Endodermal cell (in vitro differentiated cells): ENCODE data around the gene DCLRE1A. TPM values are rescaled to one million over a fixed set of nuclear protein-coding genes. Genes with fewer than 3 reads are reported as not detected.

ENCODE experiments used
- DNase-seq: peaks from one replicate; pipeline ENCODE4 v3.0.0-alpha.2; 2017
- H3K27ac ChIP-seq: 2 replicates; pipeline ENCODE4 v1.5.1; 2013; ENCODE audit warnings: mild to moderate bottlenecking, low read depth, low read length, moderate library complexity
- H3K27me3 ChIP-seq: 2 replicates; pipeline ENCODE4 v1.6.1; 2013; ENCODE audit warnings: mild to moderate bottlenecking, low read length, moderate library complexity; ENCODE audit not compliant: insufficient read depth, control insufficient read depth, poor library complexity, severe bottlenecking
- H3K36me3 ChIP-seq: 2 replicates; pipeline ENCODE4 v1.7.0; 2013; ENCODE audit warnings: mild to moderate bottlenecking, low read length, moderate library complexity; ENCODE audit not compliant: control insufficient read depth, insufficient read depth
- H3K4me1 ChIP-seq: one replicate; pipeline ENCODE4 v1.7.0; 2013; ENCODE audit warnings: low read length; ENCODE audit not compliant: control insufficient read depth, insufficient read depth
- H3K4me3 ChIP-seq: 2 replicates; pipeline ENCODE4 v1.5.1; 2013; ENCODE audit warnings: mild to moderate bottlenecking, low read length, moderate library complexity
- H3K9ac ChIP-seq: 2 replicates; pipeline ENCODE4 v1.6.1; 2013; ENCODE audit warnings: mild to moderate bottlenecking, low read length, moderate library complexity; ENCODE audit not compliant: poor library complexity, severe bottlenecking; ENCODE audit errors: extremely low read depth
- H3K9me3 ChIP-seq: 2 replicates; pipeline ENCODE4 v1.6.1; 2013; ENCODE audit warnings: mild to moderate bottlenecking, low read length, moderate library complexity; ENCODE audit not compliant: control insufficient read depth
- H3K27ac Mint-ChIP-seq: 2 replicates; pipeline ENCODE4 v1.8.0; 2020; ENCODE audit warnings: mixed read lengths
- H3K27me3 Mint-ChIP-seq: 2 replicates; pipeline ENCODE4 v1.8.0; 2021; ENCODE audit warnings: mild to moderate bottlenecking, mixed read lengths; ENCODE audit not compliant: insufficient read depth
- H3K36me3 Mint-ChIP-seq: 2 replicates; pipeline ENCODE4 v1.8.0; 2020; ENCODE audit warnings: low read depth, mixed read lengths
- H3K4me1 Mint-ChIP-seq: 2 replicates; pipeline ENCODE4 v1.8.0; 2020; ENCODE audit warnings: mixed read lengths
- H3K4me3 Mint-ChIP-seq: 2 replicates; pipeline ENCODE4 v1.8.0; 2020; ENCODE audit warnings: mild to moderate bottlenecking, moderate library complexity, mixed read lengths
- H3K9me3 Mint-ChIP-seq: 2 replicates; pipeline ENCODE4 v1.8.0; 2020; ENCODE audit warnings: mild to moderate bottlenecking, mixed read lengths
- WGBS, 2 experiments: methylation state at CpG; one replicate each; pipeline versions ENCODE4 v1.1.5 to v1.1.7; 2013; ENCODE audit warnings: missing lambda C conversion rate in 2 of 2, mixed read lengths in 1 of 2; ENCODE audit not compliant: insufficient coverage in 1 of 2, insufficient read length in 1 of 2; 5-methylcytosine and 5-hydroxymethylcytosine counted together
- total RNA-seq, 2 donors: library from RNA; stranded (reverse); fragmentation: NEBNext Ultra II Directional in 1 of 2; extraction: Animal tissue kit (Norgen Biotek cat#: 25700) in 1 of 2; gene quantifications; 2 replicates in 1 of 2; 3 replicates in 1 of 2; pipeline ENCODE4 v1.2.1, GENCODE V29; 2021
- TF ChIP-seq, protein P1 (sequence below): fragments of 200-600 bp; sonication (generic); conservative IDR thresholded peaks from 2 replicates; pipeline ENCODE4 v1.5.0; 2021; ENCODE audit warnings: antibody characterized with exemption, mild to moderate bottlenecking

DCLRE1A gene
- total RNA-seq, 2 donors from 2014 or later = 9.6 to 17.8 TPM

DNA sequence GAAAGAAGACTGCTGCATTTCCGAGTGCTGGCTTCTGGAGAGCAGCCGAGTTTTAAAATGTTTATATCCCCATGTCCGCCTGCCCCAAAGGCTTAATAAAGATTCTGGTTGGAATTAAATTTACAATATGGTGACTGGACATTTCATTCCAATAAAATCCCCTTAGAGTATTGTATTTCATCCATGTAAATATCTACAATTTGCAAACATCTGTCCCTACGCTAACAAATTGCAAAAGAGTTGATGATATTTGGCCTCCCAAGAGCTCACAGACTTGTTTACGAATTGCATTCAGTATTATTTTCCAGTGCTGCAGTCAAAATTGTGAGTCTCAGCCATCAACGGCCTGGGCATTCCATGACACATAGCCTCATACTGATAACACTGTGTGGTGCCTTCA lies 52.3 kb downstream of the DCLRE1A start:
- no peaks in the 10 kb centered on the region for H3K4me1 ChIP-seq
- H3K9me3 Mint-ChIP-seq = no peaks in the 10 kb centered on the region
- H3K4me3 Mint-ChIP-seq = no peak overlapping the region
- H3K9ac ChIP-seq = no peak overlapping the region
- H3K9me3 ChIP-seq = no peaks in the 10 kb centered on the region
- H3K27me3 Mint-ChIP-seq = no peaks in the 10 kb centered on the region
- H3K27me3 ChIP-seq = no peaks in the 10 kb centered on the region
- no peak overlapping the region for H3K4me3 ChIP-seq
- WGBS, 2 experiments = 92 to 96% methylated on average over 3 to 5 of the region's 6 CpGs
- no peaks in the 10 kb centered on the region for H3K36me3 ChIP-seq
- TF ChIP-seq, protein P1, sequence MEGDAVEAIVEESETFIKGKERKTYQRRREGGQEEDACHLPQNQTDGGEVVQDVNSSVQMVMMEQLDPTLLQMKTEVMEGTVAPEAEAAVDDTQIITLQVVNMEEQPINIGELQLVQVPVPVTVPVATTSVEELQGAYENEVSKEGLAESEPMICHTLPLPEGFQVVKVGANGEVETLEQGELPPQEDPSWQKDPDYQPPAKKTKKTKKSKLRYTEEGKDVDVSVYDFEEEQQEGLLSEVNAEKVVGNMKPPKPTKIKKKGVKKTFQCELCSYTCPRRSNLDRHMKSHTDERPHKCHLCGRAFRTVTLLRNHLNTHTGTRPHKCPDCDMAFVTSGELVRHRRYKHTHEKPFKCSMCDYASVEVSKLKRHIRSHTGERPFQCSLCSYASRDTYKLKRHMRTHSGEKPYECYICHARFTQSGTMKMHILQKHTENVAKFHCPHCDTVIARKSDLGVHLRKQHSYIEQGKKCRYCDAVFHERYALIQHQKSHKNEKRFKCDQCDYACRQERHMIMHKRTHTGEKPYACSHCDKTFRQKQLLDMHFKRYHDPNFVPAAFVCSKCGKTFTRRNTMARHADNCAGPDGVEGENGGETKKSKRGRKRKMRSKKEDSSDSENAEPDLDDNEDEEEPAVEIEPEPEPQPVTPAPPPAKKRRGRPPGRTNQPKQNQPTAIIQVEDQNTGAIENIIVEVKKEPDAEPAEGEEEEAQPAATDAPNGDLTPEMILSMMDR = no peak
- H3K36me3 Mint-ChIP-seq = no peaks in the 10 kb centered on the region
- no peak overlapping the region for H3K27ac ChIP-seq
- no peak for DNase-seq
- peaks cover 2% of the 10 kb centered on the region for H3K4me1 Mint-ChIP-seq
- H3K27ac Mint-ChIP-seq = no peak overlapping the region

DNA sequence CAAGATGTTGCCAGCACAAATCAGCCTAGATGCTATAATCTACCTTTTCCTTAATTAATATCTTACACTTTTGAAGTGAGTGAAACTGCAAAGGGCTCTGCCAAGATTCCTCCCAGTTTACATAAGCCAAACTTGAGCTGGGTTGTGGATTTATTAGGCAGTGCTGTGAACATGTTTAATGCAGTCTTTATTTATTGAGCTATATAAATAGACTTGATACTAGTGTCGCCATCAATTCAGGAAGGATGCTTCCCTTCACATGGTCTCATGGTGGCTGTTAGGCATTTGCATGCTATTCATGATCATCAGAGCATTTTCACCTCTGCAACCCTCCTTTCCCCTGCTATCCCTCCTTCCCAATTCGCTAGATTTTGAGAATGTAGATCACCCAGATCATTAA lies 62.2 kb downstream of the DCLRE1A start:
- peaks cover 4% of the 10 kb centered on the region for H3K9me3 Mint-ChIP-seq
- H3K4me3 Mint-ChIP-seq = no peak overlapping the region
- DNase-seq = no peak
- Histone ChIP-seq H3K27me3 (peaks cover 7% of the 10 kb centered on the region), H3K27ac (no peak overlapping the region), H3K4me3 (no peak overlapping the region), H3K9ac (no peak overlapping the region), H3K4me1 (no peaks in the 10 kb centered on the region), H3K9me3 (peaks cover 6% of the 10 kb centered on the region), H3K36me3 (no peaks in the 10 kb centered on the region)
- H3K27me3 Mint-ChIP-seq = peaks cover 4% of the 10 kb centered on the region
- no peaks in the 10 kb centered on the region for H3K4me1 Mint-ChIP-seq
- no peaks in the 10 kb centered on the region for H3K36me3 Mint-ChIP-seq
- TF ChIP-seq, protein P1 = no peak
- H3K27ac Mint-ChIP-seq = no peak overlapping the region
- 89 to 93% methylated on average over 2 of the region's 2 CpGs for WGBS, 2 experiments

DNA sequence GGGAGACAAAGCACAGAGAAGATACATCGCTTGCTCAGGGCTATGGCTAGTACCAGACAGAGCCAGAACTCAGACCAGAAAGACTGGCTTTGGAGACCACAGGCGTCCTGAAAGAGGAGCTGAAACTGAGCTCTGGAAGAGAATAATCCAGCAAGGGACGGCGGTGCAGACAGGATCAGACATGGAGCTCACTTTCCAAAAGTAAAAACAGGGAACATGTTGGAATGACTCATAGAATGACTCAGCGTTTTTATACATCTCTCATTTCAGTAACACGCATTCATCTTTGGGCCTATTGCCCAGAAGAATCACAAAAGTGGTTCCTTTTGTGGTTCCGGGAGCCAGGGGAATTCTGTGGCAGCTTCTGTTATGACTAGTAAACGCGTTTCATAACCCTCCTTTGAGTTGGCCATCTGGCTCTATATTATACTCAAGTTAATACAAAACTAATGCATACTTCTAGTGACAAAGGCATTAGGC lies 65.2 kb downstream of the DCLRE1A start:
- H3K4me3 ChIP-seq = no peak overlapping the region
- WGBS, 2 experiments = 84% methylated on average over 7 to 9 of the region's 9 CpGs
- no peak for DNase-seq

More for the DNA sequence above, 65.2 kb downstream of the DCLRE1A start:
- peak overlapping the region; percentile 33 for H3K27ac Mint-ChIP-seq
- Histone ChIP-seq H3K36me3 (no peaks in the 10 kb centered on the region), H3K27ac (no peak overlapping the region), H3K27me3 (no peaks in the 10 kb centered on the region), H3K9ac (no peak overlapping the region), H3K4me1 (no peaks in the 10 kb centered on the region), H3K9me3 (peaks cover 6% of the 10 kb centered on the region)
- H3K4me1 Mint-ChIP-seq = no peaks in the 10 kb centered on the region
- peaks cover 4% of the 10 kb centered on the region for H3K9me3 Mint-ChIP-seq
- H3K36me3 Mint-ChIP-seq = no peaks in the 10 kb centered on the region
- H3K27me3 Mint-ChIP-seq = no peaks in the 10 kb centered on the region
- TF ChIP-seq, protein P1 = no peak
- H3K4me3 Mint-ChIP-seq = no peak overlapping the region

Other genes with a start within 250 kb of the DCLRE1A start
- gene NRAP, start 190.0 kb downstream of the DCLRE1A start, total RNA-seq = under 1 TPM; 0.09 to 0.11 TPM
- gene CASP7, start 174.2 kb downstream of the DCLRE1A start, total RNA-seq = 10 to 100 TPM; 14.4 to 15.6 TPM
- gene PLEKHS1, start 102.4 kb downstream of the DCLRE1A start, total RNA-seq = not detected
- 10 to 100 TPM; 37.7 to 54.9 TPM for gene NHLRC2, start 579 bp upstream of the DCLRE1A start, total RNA-seq
- not detected for gene ADRB1, start 189.8 kb upstream of the DCLRE1A start, total RNA-seq